Caco-2 (cell line): ENCODE results near the gene ADNP2. TPM values are rescaled to one million over a fixed set of nuclear protein-coding genes. Genes with fewer than 3 reads are reported as not detected.

ENCODE experiments used
- BruUV-seq: library from RNA; stranded (reverse); fragments of 400-500 nt; replicated peaks from 2 replicates; lab custom pipeline; 2021; lab: Mats Ljungman, UMichigan
- CTCF ChIA-PET: fragments of 300-600 bp; sonication (Branson Sonifier 250); formaldehyde crosslinking; loops from one replicate; lab custom pipeline; 2022; ENCODE audit warnings: antibody characterized with exemption; lab: Charles Lee
- POLR2A ChIA-PET: fragments of 300-600 bp; sonication (Branson Sonifier 250); formaldehyde crosslinking; loops from one replicate; lab custom pipeline; 2022; ENCODE audit warnings: antibody characterized with exemption; lab: Charles Lee
- DNase-seq, 2 experiments: peaks; one replicate each; pipeline versions ENCODE4 v3.0.0 to v3.0.0-alpha.2; 2020 to 2022
- H3K27me3 ChIP-seq: replicated peaks from 2 replicates; pipeline ENCODE4 v1.6.0; 2011; ENCODE audit warnings: low read length; ENCODE audit not compliant: control insufficient read depth, insufficient read depth
- H3K36me3 ChIP-seq: 2 replicates; pipeline ENCODE4 v1.5.1; 2011; ENCODE audit warnings: low read length; ENCODE audit not compliant: control insufficient read depth, insufficient read depth
- H3K4me1 ChIP-seq: fragments of 250-450 bp; sonication (Bioruptor Pico); 2 replicates; pipeline ENCODE4 v1.5.1; 2020; ENCODE audit warnings: mild to moderate bottlenecking
- H3K4me3 ChIP-seq: 2 replicates; pipeline ENCODE4 v1.5.1; 2011; ENCODE audit warnings: low read depth, mild to moderate bottlenecking, control low read depth, low read length
- H3K9me3 ChIP-seq: fragments of 250-450 bp; sonication (Bioruptor Pico); 2 replicates; pipeline ENCODE4 v1.5.1; 2020; ENCODE audit warnings: mild to moderate bottlenecking, moderate library complexity
- H3K27ac Mint-ChIP-seq: one replicate; pipeline ENCODE4 v1.8.0; 2022; ENCODE audit warnings: mixed read lengths; ENCODE audit not compliant: unreplicated experiment
- H3K27me3 Mint-ChIP-seq: one replicate; pipeline ENCODE4 v1.8.0; 2022; ENCODE audit warnings: mixed read lengths; ENCODE audit not compliant: insufficient read depth, unreplicated experiment
- H3K36me3 Mint-ChIP-seq: one replicate; pipeline ENCODE4 v1.8.0; 2022; ENCODE audit warnings: mild to moderate bottlenecking, mixed read lengths; ENCODE audit not compliant: insufficient read depth, unreplicated experiment
- H3K4me1 Mint-ChIP-seq: one replicate; pipeline ENCODE4 v1.8.0; 2022; ENCODE audit warnings: low read depth, mixed read lengths; ENCODE audit not compliant: unreplicated experiment
- H3K4me3 Mint-ChIP-seq: one replicate; pipeline ENCODE4 v1.8.0; 2022; ENCODE audit warnings: mild to moderate bottlenecking, moderate library complexity, mixed read lengths; ENCODE audit not compliant: unreplicated experiment
- H3K9me3 Mint-ChIP-seq: one replicate; pipeline ENCODE4 v1.8.0; 2022; ENCODE audit warnings: mixed read lengths; ENCODE audit not compliant: unreplicated experiment
- CTCF ChIP-seq, 2 experiments: fragments of 200-600 bp in 1 of 2; IDR thresholded peaks; 1 replicate in 1 of 2; 2 replicates in 1 of 2; pipeline versions ENCODE4 v1.5.1 to v1.8.0; 2011 to 2022; ENCODE audit warnings: antibody characterized with exemption in 1 of 2, control low read depth in 1 of 2, inconsistent platforms in 1 of 2, low read depth in 1 of 2, low read length in 1 of 2, mild to moderate bottlenecking in 1 of 2, moderate library complexity in 1 of 2; ENCODE audit not compliant: insufficient read depth in 1 of 2, severe bottlenecking in 1 of 2, unreplicated experiment in 1 of 2
- intact Hi-C: fragments of 100-400 bp; cut with micrococcal nuclease; formaldehyde crosslinking; loops from one replicate; pipeline ENCODE4 v1.10.0; 2022; ENCODE audit not compliant: unreplicated experiment
- total RNA-seq: library from RNA; stranded (reverse); gene quantifications from 2 replicates; pipeline ENCODE4 v1.2.3, GENCODE V29; 2022

Gene ADNP2
- total RNA-seq, 1 experiment from 2014 or later: 22.1 TPM

GRCh38 chr18:80182855-80183254, 73.8 kb downstream of the ADNP2 start:
- no peak overlapping the region for H3K4me3 Mint-ChIP-seq
- no peaks in the 10 kb centered on the region for H3K36me3 Mint-ChIP-seq
- H3K27me3 ChIP-seq: no peaks in the 10 kb centered on the region
- H3K4me1 Mint-ChIP-seq: no peaks in the 10 kb centered on the region
- no peak for TF ChIP-seq CTCF (IDR thresholded peaks at IDR 0.05; ENCODE audit: insufficient read depth in 1 of 2, low read depth in 1 of 2, low read length in 1 of 2, severe bottlenecking in 1 of 2, unreplicated experiment in 1 of 2)
- H3K27me3 Mint-ChIP-seq: no peaks in the 10 kb centered on the region
- ChIA-PET POLR2A (no interaction called here), CTCF (no interaction called here)
- DNase-seq: no peak
- no peaks in the 10 kb centered on the region for H3K4me1 ChIP-seq
- no peak overlapping the region for H3K27ac Mint-ChIP-seq
- no peaks in the 10 kb centered on the region for H3K36me3 ChIP-seq
- no peaks in the 10 kb centered on the region for H3K9me3 ChIP-seq
- no peaks in the 10 kb centered on the region for H3K9me3 Mint-ChIP-seq
- intact Hi-C loops: no loop called here
- BruUV-seq: no TSS peak
- H3K4me3 ChIP-seq: no peak overlapping the region

- Histone ChIP-seq H3K27me3 (no peaks in the 10 kb centered on the region), H3K36me3 (no peaks in the 10 kb centered on the region), H3K9me3 (no peaks in the 10 kb centered on the region), H3K4me3 (no peak overlapping the region), H3K4me1 (no peaks in the 10 kb centered on the region)
- Mint-ChIP-seq H3K27me3 (no peaks in the 10 kb centered on the region), H3K4me1 (no peaks in the 10 kb centered on the region), H3K9me3 (no peaks in the 10 kb centered on the region), H3K27ac (no peak overlapping the region), H3K4me3 (no peak overlapping the region), H3K36me3 (no peaks in the 10 kb centered on the region)
- no peak for TF ChIP-seq CTCF (IDR thresholded peaks at IDR 0.05; ENCODE audit: insufficient read depth in 1 of 2, low read depth in 1 of 2, low read length in 1 of 2, severe bottlenecking in 1 of 2, unreplicated experiment in 1 of 2)
- ChIA-PET CTCF (no interaction called here), POLR2A (no interaction called here)
- BruUV-seq: no TSS peak
- intact Hi-C loops: no loop called here
- DNase-seq: no peak
These were observed 74.4 kb downstream of the ADNP2 start for GRCh38 chr18:80183273-80184050.

DNA sequence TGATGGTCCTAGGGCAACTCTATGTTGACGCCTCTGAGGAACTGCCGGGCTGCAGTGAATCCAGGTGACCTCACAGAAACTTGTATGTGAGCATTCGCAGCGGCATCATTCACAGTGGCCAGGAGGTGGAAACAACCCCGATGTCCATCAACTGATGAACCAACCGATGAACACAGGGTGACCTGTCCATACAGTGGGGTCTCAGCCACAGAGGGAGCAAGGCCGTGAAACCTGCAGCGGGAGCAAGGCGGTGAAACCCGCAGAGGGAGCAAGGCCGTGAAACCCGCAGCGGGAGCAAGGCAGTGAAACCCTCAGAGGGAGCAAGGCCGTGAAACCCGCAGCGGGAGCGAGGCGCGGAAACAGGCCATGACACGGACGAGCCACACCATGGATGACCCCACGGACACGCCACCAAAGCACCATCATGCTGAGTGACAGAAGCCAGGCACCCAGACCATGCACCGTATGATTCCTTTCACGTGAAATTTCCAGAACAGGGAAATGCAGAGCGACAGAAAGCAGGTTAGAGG, 75.2 kb downstream of the ADNP2 start:
- Histone ChIP-seq H3K4me1 (no peaks in the 10 kb centered on the region), H3K9me3 (no peaks in the 10 kb centered on the region), H3K36me3 (no peaks in the 10 kb centered on the region), H3K4me3 (no peak overlapping the region), H3K27me3 (no peaks in the 10 kb centered on the region)
- no peak for TF ChIP-seq CTCF (IDR thresholded peaks at IDR 0.05; ENCODE audit: insufficient read depth in 1 of 2, low read depth in 1 of 2, low read length in 1 of 2, severe bottlenecking in 1 of 2, unreplicated experiment in 1 of 2)
- no peak for DNase-seq
- no TSS peak for BruUV-seq
- H3K9me3 Mint-ChIP-seq: no peaks in the 10 kb centered on the region
- no peak overlapping the region for H3K4me3 Mint-ChIP-seq
- H3K4me1 Mint-ChIP-seq: no peaks in the 10 kb centered on the region
- ChIA-PET CTCF (no interaction called here), POLR2A (no interaction called here)
- intact Hi-C loops: no loop called here
- H3K36me3 Mint-ChIP-seq: no peaks in the 10 kb centered on the region
- H3K27me3 Mint-ChIP-seq: no peaks in the 10 kb centered on the region
- no peak overlapping the region for H3K27ac Mint-ChIP-seq
